HepG2 (cell line): ENCODE data around the gene TLE2. TPM values are rescaled to one million over a fixed set of nuclear protein-coding genes. Genes with fewer than 3 reads are reported as not detected.

Experiments used
- ATAC-seq: fragments of 200-7000 bp; cut with Tn5 transposase; 3 replicates; pipeline ENCODE4 v1.9.1; 2020; ENCODE audit warnings: mild to moderate bottlenecking, moderate library complexity
- BruUV-seq: library from RNA; stranded (reverse); fragments of 400-500 nt; replicated peaks from 2 replicates; lab custom pipeline; 2021; lab: Mats Ljungman, UMichigan
- CTCF ChIA-PET: fragments of 300-600 bp; formaldehyde crosslinking; extraction: SDS; loops from one replicate; lab custom pipeline; 2021; ENCODE audit warnings: low total read pairs, inconsistent platforms, low intra/inter-chr PET ratio; lab: Yijun Ruan, JAX
- POLR2A ChIA-PET: fragments of 350-600 bp; sonication (Branson Sonifier 250); formaldehyde crosslinking; loops from one replicate; lab custom pipeline; 2020; ENCODE audit warnings: antibody characterized with exemption, inconsistent platforms; lab: Yijun Ruan, JAX
- DNase-seq: peaks from one replicate; pipeline ENCODE4 v3.0.0-alpha.2; 2015; ENCODE audit warnings: low spot score
- FAIRE-seq: peaks from 3 replicates; lab custom pipeline; 2011; peaks lifted over from hg19 to GRCh38; lab: Jason Lieb, UNC
- H2AFZ ChIP-seq: one replicate; pipeline ENCODE4 v1.6.1; 2011; ENCODE audit warnings: low read length, inconsistent platforms
- H3K27ac ChIP-seq: fragments of 300-600 bp; 3 replicates; pipeline ENCODE4 v1.8.0; 2011; ENCODE audit warnings: mixed run types, mild to moderate bottlenecking, mixed read lengths, low read length, inconsistent platforms; ENCODE audit not compliant: insufficient read depth; ENCODE audit errors: extremely low read length
- H3K27me3 ChIP-seq, 2 experiments: fragments of 200-600 bp in 1 of 2; 2 replicates in 1 of 2; 3 replicates in 1 of 2; pipeline versions ENCODE4 v1.6.0 to v1.8.0; 2011; ENCODE audit warnings: low read length in 2 of 2, mild to moderate bottlenecking in 2 of 2, moderate library complexity in 2 of 2, inconsistent platforms in 1 of 2; ENCODE audit not compliant: insufficient read depth in 2 of 2, control insufficient read depth in 1 of 2
- H3K36me3 ChIP-seq, 2 experiments: fragments of 200-600 bp in 1 of 2; replicated peaks in 1 of 2; 2 replicates in 1 of 2; 3 replicates in 1 of 2; pipeline versions ENCODE4 v1.5.1 to v1.8.0; 2011; ENCODE audit warnings: low read length in 2 of 2, inconsistent platforms in 1 of 2; ENCODE audit not compliant: insufficient read depth in 2 of 2, control insufficient read depth in 1 of 2
- H3K4me1 ChIP-seq: 2 replicates; pipeline ENCODE4 v1.5.1; 2012; ENCODE audit warnings: low read length, inconsistent platforms; ENCODE audit not compliant: insufficient read depth
- H3K4me2 ChIP-seq: 2 replicates; pipeline ENCODE4 v1.6.0; 2011; ENCODE audit warnings: low read depth, low read length, inconsistent platforms
- H3K4me3 ChIP-seq, 3 experiments: fragments of 200-600 bp in 1 of 3; sonication (generic), shearing (Covaris generic) in 1 of 3; replicated peaks in 1 of 3; 2 replicates each; pipeline ENCODE4 v1.5.1; 2011 to 2016; ENCODE audit warnings: low read length in 3 of 3, inconsistent platforms in 2 of 3, low read depth in 2 of 3, mild to moderate bottlenecking in 2 of 3, control low read depth in 1 of 3, mixed read lengths in 1 of 3; ENCODE audit not compliant: insufficient read depth in 1 of 3
- H3K79me2 ChIP-seq: one replicate; pipeline ENCODE4 v1.6.1; 2011; ENCODE audit warnings: low read length, inconsistent platforms; ENCODE audit not compliant: insufficient read depth
- H3K9ac ChIP-seq: 2 replicates; pipeline ENCODE4 v1.6.0; 2011; ENCODE audit warnings: mild to moderate bottlenecking, low read depth, low read length, inconsistent platforms; ENCODE audit not compliant: insufficient read depth
- H3K9me3 ChIP-seq: 2 replicates; pipeline ENCODE4 v1.5.1; 2012; ENCODE audit warnings: mild to moderate bottlenecking, low read length
- H4K20me1 ChIP-seq: 2 replicates; pipeline ENCODE4 v1.6.0; 2011; ENCODE audit warnings: inconsistent platforms, mild to moderate bottlenecking, low read length, moderate library complexity; ENCODE audit not compliant: insufficient read depth
- CBFB ChIP-seq: sonication (generic); formaldehyde crosslinking; IDR thresholded peaks from 2 replicates; pipeline ENCODE4 v1.4.0; 2020; ENCODE audit warnings: missing genetic modification reagents
- CREB1 ChIP-seq, 2 experiments: fragments of 450-650 bp in 1 of 2; IDR thresholded peaks; 2 replicates each; pipeline ENCODE4 v1.6.1; 2016 to 2017; ENCODE audit warnings: control low read depth in 1 of 2, mild to moderate bottlenecking in 1 of 2, missing compliant biosample characterization in 1 of 2, missing genetic modification characterization in 1 of 2
- ELF4 ChIP-seq: sonication (generic); formaldehyde crosslinking; IDR thresholded peaks from 2 replicates; pipeline ENCODE4 v1.5.0; 2020; ENCODE audit warnings: missing genetic modification reagents, mild to moderate bottlenecking, moderate library complexity, borderline replicate concordance
- HOXA3 ChIP-seq: sonication (generic); formaldehyde crosslinking; IDR thresholded peaks from 2 replicates; pipeline ENCODE4 v1.5.0; 2020; ENCODE audit warnings: missing genetic modification reagents
- KAT2B ChIP-seq: fragments of 150-350 bp; IDR thresholded peaks from 2 replicates; pipeline ENCODE4 v1.6.1; 2014; ENCODE audit warnings: low read depth, low read length, borderline replicate concordance
- NR2F1 ChIP-seq, 2 experiments: fragments of 450-650 bp in 1 of 2; formaldehyde crosslinking in 1 of 2; IDR thresholded peaks; 2 replicates each; pipeline versions ENCODE4 v1.5.0 to v1.6.1; 2016 to 2020; ENCODE audit warnings: mild to moderate bottlenecking in 1 of 2, missing compliant biosample characterization in 1 of 2, missing genetic modification reagents in 1 of 2, moderate library complexity in 1 of 2
- THYN1 ChIP-seq: sonication (generic); formaldehyde crosslinking; IDR thresholded peaks from 2 replicates; pipeline ENCODE4 v1.8.1; 2023; ENCODE audit warnings: low read depth, mild to moderate bottlenecking, moderate library complexity, missing genetic modification reagents, borderline replicate concordance
- ZNF136 ChIP-seq: sonication (generic); formaldehyde crosslinking; IDR thresholded peaks from 2 replicates; pipeline ENCODE4 v1.8.1; 2022; ENCODE audit warnings: low read depth, mild to moderate bottlenecking, moderate library complexity, missing genetic modification reagents
- ZNF788 ChIP-seq: sonication (generic); formaldehyde crosslinking; IDR thresholded peaks from 2 replicates; pipeline ENCODE4 v1.5.0; 2020; ENCODE audit warnings: mild to moderate bottlenecking, missing genetic modification reagents, borderline replicate concordance
- WGBS: methylation state at CpG from one replicate; pipeline ENCODE4 v1.1.6; 2017; ENCODE audit warnings: low lambda C conversion rate; 5-methylcytosine and 5-hydroxymethylcytosine counted together
- in situ Hi-C: cut with HindIII; loops from 2 replicates; pipeline ENCODE4 v1.10.0; 2017; ENCODE audit warnings: low pct_unique_long_range_greater_than_20kb; ENCODE audit not compliant: extremely low pct_ligation_motif_present
- intact Hi-C: fragments of 100-400 bp; cut with micrococcal nuclease; formaldehyde crosslinking; loops from one replicate; pipeline ENCODE4 v1.10.0; 2022; ENCODE audit not compliant: unreplicated experiment
- polyA plus RNA-seq, 8 experiments: library from polyadenylated mRNA; depleted of rRNA in 3 of 8; stranded (reverse) in 7 of 8; unstranded in 1 of 8; fragments of >200 nt; fragmentation: Illumina TruSeq in 4 of 8; extraction: Trizol in 4 of 8; gene quantifications; 2 replicates each; pipeline versions ENCODE4 v1.2.1 to v1.2.3, GENCODE V29; 2011 to 2016; ENCODE audit warnings: low read depth in 4 of 8, missing spikeins in 1 of 8, mixed read lengths in 1 of 8; ENCODE audit not compliant: insufficient read depth in 1 of 8
- total RNA-seq, 5 experiments: library from RNA; depleted of rRNA; stranded (reverse); fragments of >200 nt; fragmentation: Illumina TruSeq; extraction: Trizol; gene quantifications; 2 replicates each; pipeline ENCODE4 v1.2.3, GENCODE V29; 2016; ENCODE audit warnings: low read depth in 1 of 5
- TF ChIP-seq, protein P1 (sequence below): sonication (generic); formaldehyde crosslinking; IDR thresholded peaks from 2 replicates; pipeline ENCODE4 v1.5.0; 2020; ENCODE audit warnings: mild to moderate bottlenecking, low read depth, missing genetic modification reagents, borderline replicate concordance
- TF ChIP-seq, protein P2 (sequence below): sonication (generic); formaldehyde crosslinking; IDR thresholded peaks from 2 replicates; pipeline ENCODE4 v1.4.0; 2020; ENCODE audit warnings: mild to moderate bottlenecking, missing genetic modification reagents, borderline replicate concordance
- TF ChIP-seq, protein P3 (sequence below): sonication (generic); formaldehyde crosslinking; IDR thresholded peaks from 2 replicates; pipeline ENCODE4 v1.4.0; 2020; ENCODE audit warnings: mild to moderate bottlenecking, missing genetic modification reagents
- TF ChIP-seq, protein P4 (sequence below): sonication (generic); formaldehyde crosslinking; IDR thresholded peaks from 2 replicates; pipeline ENCODE4 v1.4.0; 2020; ENCODE audit warnings: missing genetic modification reagents, mild to moderate bottlenecking, borderline replicate concordance

The TLE2 gene
- total and polyA plus RNA-seq, 2 of the 13 experiments (the other 11 are each of a cell fraction or from before 2014, with no cell fraction given) = 0.07 to 0.81 TPM

DNA sequence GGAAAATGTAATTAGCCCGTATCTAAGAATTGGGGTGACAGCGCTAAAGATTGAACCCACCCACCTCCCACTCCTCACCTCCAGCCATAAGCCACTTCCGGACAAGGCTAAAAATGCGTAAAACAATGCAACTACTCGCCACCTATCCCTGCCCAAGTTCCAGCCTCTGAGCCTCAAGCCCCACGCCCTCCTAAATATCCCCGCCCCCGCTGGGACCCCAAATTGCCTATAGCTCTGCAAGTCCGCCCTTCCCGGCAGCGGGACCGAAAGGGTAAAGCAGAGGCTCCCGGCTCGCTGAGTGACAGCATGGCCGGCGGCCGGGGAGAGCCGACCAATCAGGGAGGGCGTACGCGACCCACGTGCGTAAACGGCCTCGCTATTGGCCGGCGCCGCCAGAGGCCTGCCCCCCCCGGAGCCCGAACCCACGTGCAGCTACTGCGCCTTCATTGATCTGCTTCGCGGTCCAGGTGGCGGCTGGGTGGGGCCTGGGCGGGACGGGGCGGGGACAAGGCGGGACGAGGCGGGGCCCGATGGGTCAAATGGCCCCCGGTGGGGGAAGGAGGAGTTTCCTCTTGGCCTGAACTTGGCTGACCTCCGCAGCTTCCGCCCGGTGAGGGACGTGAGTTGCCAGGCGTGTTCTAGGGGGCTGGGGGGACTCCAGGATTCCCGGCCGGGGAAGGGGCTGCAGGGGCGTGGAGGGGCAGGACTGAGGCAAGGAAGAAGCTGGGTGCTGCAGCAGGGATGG, 51.9 kb downstream of the TLE2 start, which contains the start of gene TLE6:
Gene TLE6, plus strand, starts transcription at position 564 of the 745 bp plus-strand sequence. CDS start 670 bp downstream, outside the sequence.
- Histone ChIP-seq H3K79me2 (no peaks in the 10 kb centered on the region), H4K20me1 (no peaks in the 10 kb centered on the region), H3K36me3 (no peaks in the 10 kb centered on the region), H3K9ac (peak within 1 kb of the TSS; percentile 53), H2AFZ (peak within 1 kb of the TSS; percentile 23), H3K27ac (peak within 1 kb of the TSS; percentile 40), H3K4me1 (peaks cover 51% of the 10 kb centered on the region), H3K4me3 (peak within 1 kb of the TSS; percentile 62 to 78 (median 69)), H3K9me3 (no peaks in the 10 kb centered on the region), H3K4me2 (peak within 1 kb of the TSS; percentile 96), H3K27me3 (peaks cover 0 to 25% of the 10 kb centered on the region in 2 experiments; a peak in 4 of 5 replicates)
- DNase-seq = peak; percentile 92
- 5% methylated on average over 12 of the region's 51 CpGs for WGBS
- in situ Hi-C loops = no loop called here
- FAIRE-seq = peak; percentile 58
- intact Hi-C loops = loop anchor here (1.0 to 5.0 kb wide), 2 partner anchors 58 to 115 kb away; partner anchors contain the start of gene GNA11
- ChIA-PET CTCF (no interaction called here), POLR2A (interaction anchor here (0.6 to 2.7 kb wide), 6 partner anchors 26 to 96 kb away, joined by 3 to 10 read pairs (median 4); no protein-coding TSS in a partner anchor)
- ATAC-seq = peak; percentile 93
- no TSS peak for BruUV-seq
- TF ChIP-seq THYN1 (CRISPR knock-in tag) (no peak), NR2F1 (CRISPR knock-in tag; IDR thresholded peaks at IDR 0.05) (peak; percentile 30 to 41; a peak in 2 of 4 replicates), CBFB (peak; percentile 75; the same call in 1 of the 2 replicates), KAT2B (peak; percentile 21; the same call in 1 of the 2 replicates), HOXA3 (CRISPR knock-in tag) (peak; percentile 70; the same call in 1 of the 2 replicates), ZNF136 (CRISPR knock-in tag) (peak; percentile 77; the same call in 1 of the 2 replicates), ZNF788 (CRISPR knock-in tag) (peak; percentile 86), ELF4 (CRISPR knock-in tag) (peak; percentile 75; the same call in 1 of the 2 replicates), CREB1 (IDR thresholded peaks at IDR 0.05) (peak; percentile 55), CREB1 (CRISPR knock-in tag; IDR thresholded peaks at IDR 0.05) (peak; percentile 68)
- TF ChIP-seq, protein P1, sequence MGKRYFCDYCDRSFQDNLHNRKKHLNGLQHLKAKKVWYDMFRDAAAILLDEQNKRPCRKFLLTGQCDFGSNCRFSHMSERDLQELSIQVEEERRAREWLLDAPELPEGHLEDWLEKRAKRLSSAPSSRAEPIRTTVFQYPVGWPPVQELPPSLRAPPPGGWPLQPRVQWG = no peak
- TF ChIP-seq, protein P2, sequence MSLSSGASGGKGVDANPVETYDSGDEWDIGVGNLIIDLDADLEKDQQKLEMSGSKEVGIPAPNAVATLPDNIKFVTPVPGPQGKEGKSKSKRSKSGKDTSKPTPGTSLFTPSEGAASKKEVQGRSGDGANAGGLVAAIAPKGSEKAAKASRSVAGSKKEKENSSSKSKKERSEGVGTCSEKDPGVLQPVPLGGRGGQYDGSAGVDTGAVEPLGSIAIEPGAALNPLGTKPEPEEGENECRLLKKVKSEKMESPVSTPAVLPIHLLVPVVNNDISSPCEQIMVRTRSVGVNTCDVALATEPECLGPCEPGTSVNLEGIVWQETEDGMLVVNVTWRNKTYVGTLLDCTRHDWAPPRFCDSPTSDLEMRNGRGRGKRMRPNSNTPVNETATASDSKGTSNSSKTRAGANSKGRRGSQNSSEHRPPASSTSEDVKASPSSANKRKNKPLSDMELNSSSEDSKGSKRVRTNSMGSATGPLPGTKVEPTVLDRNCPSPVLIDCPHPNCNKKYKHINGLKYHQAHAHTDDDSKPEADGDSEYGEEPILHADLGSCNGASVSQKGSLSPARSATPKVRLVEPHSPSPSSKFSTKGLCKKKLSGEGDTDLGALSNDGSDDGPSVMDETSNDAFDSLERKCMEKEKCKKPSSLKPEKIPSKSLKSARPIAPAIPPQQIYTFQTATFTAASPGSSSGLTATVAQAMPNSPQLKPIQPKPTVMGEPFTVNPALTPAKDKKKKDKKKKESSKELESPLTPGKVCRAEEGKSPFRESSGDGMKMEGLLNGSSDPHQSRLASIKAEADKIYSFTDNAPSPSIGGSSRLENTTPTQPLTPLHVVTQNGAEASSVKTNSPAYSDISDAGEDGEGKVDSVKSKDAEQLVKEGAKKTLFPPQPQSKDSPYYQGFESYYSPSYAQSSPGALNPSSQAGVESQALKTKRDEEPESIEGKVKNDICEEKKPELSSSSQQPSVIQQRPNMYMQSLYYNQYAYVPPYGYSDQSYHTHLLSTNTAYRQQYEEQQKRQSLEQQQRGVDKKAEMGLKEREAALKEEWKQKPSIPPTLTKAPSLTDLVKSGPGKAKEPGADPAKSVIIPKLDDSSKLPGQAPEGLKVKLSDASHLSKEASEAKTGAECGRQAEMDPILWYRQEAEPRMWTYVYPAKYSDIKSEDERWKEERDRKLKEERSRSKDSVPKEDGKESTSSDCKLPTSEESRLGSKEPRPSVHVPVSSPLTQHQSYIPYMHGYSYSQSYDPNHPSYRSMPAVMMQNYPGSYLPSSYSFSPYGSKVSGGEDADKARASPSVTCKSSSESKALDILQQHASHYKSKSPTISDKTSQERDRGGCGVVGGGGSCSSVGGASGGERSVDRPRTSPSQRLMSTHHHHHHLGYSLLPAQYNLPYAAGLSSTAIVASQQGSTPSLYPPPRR = peak; percentile 86; the same call in 1 of the 2 replicates
- TF ChIP-seq, protein P3, sequence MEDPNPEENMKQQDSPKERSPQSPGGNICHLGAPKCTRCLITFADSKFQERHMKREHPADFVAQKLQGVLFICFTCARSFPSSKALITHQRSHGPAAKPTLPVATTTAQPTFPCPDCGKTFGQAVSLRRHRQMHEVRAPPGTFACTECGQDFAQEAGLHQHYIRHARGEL (CRISPR knock-in tag) = no peak
- TF ChIP-seq, protein P4, sequence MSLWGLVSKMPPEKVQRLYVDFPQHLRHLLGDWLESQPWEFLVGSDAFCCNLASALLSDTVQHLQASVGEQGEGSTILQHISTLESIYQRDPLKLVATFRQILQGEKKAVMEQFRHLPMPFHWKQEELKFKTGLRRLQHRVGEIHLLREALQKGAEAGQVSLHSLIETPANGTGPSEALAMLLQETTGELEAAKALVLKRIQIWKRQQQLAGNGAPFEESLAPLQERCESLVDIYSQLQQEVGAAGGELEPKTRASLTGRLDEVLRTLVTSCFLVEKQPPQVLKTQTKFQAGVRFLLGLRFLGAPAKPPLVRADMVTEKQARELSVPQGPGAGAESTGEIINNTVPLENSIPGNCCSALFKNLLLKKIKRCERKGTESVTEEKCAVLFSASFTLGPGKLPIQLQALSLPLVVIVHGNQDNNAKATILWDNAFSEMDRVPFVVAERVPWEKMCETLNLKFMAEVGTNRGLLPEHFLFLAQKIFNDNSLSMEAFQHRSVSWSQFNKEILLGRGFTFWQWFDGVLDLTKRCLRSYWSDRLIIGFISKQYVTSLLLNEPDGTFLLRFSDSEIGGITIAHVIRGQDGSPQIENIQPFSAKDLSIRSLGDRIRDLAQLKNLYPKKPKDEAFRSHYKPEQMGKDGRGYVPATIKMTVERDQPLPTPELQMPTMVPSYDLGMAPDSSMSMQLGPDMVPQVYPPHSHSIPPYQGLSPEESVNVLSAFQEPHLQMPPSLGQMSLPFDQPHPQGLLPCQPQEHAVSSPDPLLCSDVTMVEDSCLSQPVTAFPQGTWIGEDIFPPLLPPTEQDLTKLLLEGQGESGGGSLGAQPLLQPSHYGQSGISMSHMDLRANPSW = peak; percentile 85; the same call in 1 of the 2 replicates
